Liver (tissue), 9 donors: ENCODE results near the gene GAB2. TPM values are rescaled to one million over a fixed set of nuclear protein-coding genes. Genes with fewer than 3 reads are reported as not detected.

Experiments used
- DNase-seq: peaks from one replicate; pipeline ENCODE4 v3.0.0-alpha.2; 2017; ENCODE audit warnings: low spot score
- H3K27ac ChIP-seq, 2 donors: one replicate each; pipeline ENCODE4 v1.7.0; 2013; ENCODE audit warnings: inconsistent platforms in 2 of 2, low read length in 2 of 2, control low read depth in 1 of 2, low read depth in 1 of 2, mild to moderate bottlenecking in 1 of 2
- H3K27me3 ChIP-seq, 4 donors: one replicate each; pipeline versions ENCODE4 v1.6.1 to v1.7.0; 2013; ENCODE audit warnings: low read length in 3 of 4, inconsistent platforms in 1 of 4, mild to moderate bottlenecking in 1 of 4, moderate library complexity in 1 of 4; ENCODE audit not compliant: control insufficient read depth in 4 of 4, insufficient read depth in 4 of 4
- H3K36me3 ChIP-seq, 4 donors: one replicate each; pipeline versions ENCODE4 v1.6.1 to v1.7.0; 2013; ENCODE audit warnings: low read length in 3 of 4, mild to moderate bottlenecking in 3 of 4, low read depth in 1 of 4, moderate library complexity in 1 of 4; ENCODE audit not compliant: control insufficient read depth in 4 of 4, insufficient read depth in 3 of 4
- H3K4me1 ChIP-seq, 4 donors: one replicate each; pipeline versions ENCODE4 v1.6.1 to v1.7.0; 2013; ENCODE audit warnings: low read length in 3 of 4, mild to moderate bottlenecking in 3 of 4, moderate library complexity in 1 of 4; ENCODE audit not compliant: control insufficient read depth in 4 of 4, insufficient read depth in 4 of 4
- H3K4me3 ChIP-seq, 3 donors: one replicate each; pipeline versions ENCODE4 v1.6.1 to v1.7.0; 2013; ENCODE audit warnings: low read length in 3 of 3, control low read depth in 1 of 3, low read depth in 1 of 3, mild to moderate bottlenecking in 1 of 3
- H3K9ac ChIP-seq, 2 donors: one replicate each; pipeline ENCODE4 v1.7.0; 2013; ENCODE audit warnings: low read length in 2 of 2, mild to moderate bottlenecking in 2 of 2, moderate library complexity in 2 of 2, control low read depth in 1 of 2, low read depth in 1 of 2
- H3K9me3 ChIP-seq, 4 donors: one replicate each; pipeline versions ENCODE4 v1.6.1 to v1.7.0; 2013; ENCODE audit warnings: low read length in 3 of 4; ENCODE audit not compliant: control insufficient read depth in 4 of 4
- EGR1 ChIP-seq, 2 donors: IDR thresholded peaks; 2 replicates each; pipeline ENCODE4 v1.6.1; 2016 to 2018; ENCODE audit warnings: antibody characterized with exemption in 2 of 2, low read depth in 2 of 2
- FOXA1 ChIP-seq: IDR thresholded peaks from 2 replicates; pipeline ENCODE4 v1.6.1; 2016; ENCODE audit warnings: antibody characterized with exemption
- FOXA2 ChIP-seq: IDR thresholded peaks from 2 replicates; pipeline ENCODE4 v1.6.1; 2016; ENCODE audit warnings: antibody characterized with exemption
- GABPA ChIP-seq, 2 donors: IDR thresholded peaks in 1 of 2; conservative IDR thresholded peaks in 1 of 2; 2 replicates each; pipeline ENCODE4 v1.6.1; 2016; ENCODE audit warnings: antibody characterized with exemption in 2 of 2, mild to moderate bottlenecking in 1 of 2, moderate library complexity in 1 of 2
- HNF4A ChIP-seq, 2 donors: conservative IDR thresholded peaks; 2 replicates each; pipeline ENCODE4 v1.6.1; 2016; ENCODE audit warnings: antibody characterized with exemption in 2 of 2, mild to moderate bottlenecking in 2 of 2
- HNF4G ChIP-seq: IDR thresholded peaks from 2 replicates; pipeline ENCODE4 v1.6.1; 2016; ENCODE audit warnings: antibody characterized with exemption
- JUND ChIP-seq, 2 donors: IDR thresholded peaks; 2 replicates each; pipeline ENCODE4 v1.6.1; 2016; ENCODE audit warnings: antibody characterized with exemption in 2 of 2
- NR2F2 ChIP-seq: IDR thresholded peaks from 2 replicates; pipeline ENCODE4 v1.6.1; 2016; ENCODE audit warnings: antibody characterized with exemption
- RAD21 ChIP-seq, 2 donors: IDR thresholded peaks; 2 replicates each; pipeline ENCODE4 v1.6.1; 2016; ENCODE audit warnings: antibody characterized with exemption in 2 of 2, mild to moderate bottlenecking in 2 of 2
- RXRA ChIP-seq, 2 donors: IDR thresholded peaks; 2 replicates each; pipeline ENCODE4 v1.6.1; 2017 to 2018; ENCODE audit warnings: antibody characterized with exemption in 2 of 2, mild to moderate bottlenecking in 1 of 2
- SP1 ChIP-seq: IDR thresholded peaks from 2 replicates; pipeline ENCODE4 v1.6.1; 2018; ENCODE audit warnings: antibody characterized with exemption, mild to moderate bottlenecking
- TAF1 ChIP-seq: conservative IDR thresholded peaks from 2 replicates; pipeline ENCODE4 v1.6.1; 2016; ENCODE audit warnings: antibody characterized with exemption, mild to moderate bottlenecking
- YY1 ChIP-seq: IDR thresholded peaks from 2 replicates; pipeline ENCODE4 v1.6.1; 2016; ENCODE audit warnings: antibody characterized with exemption, mild to moderate bottlenecking
- WGBS: extraction: QIAGEN DNeasy Blood & Tissue Kit; methylation state at CpG from one replicate; pipeline ENCODE4 v1.1.7; 2013; 5-methylcytosine and 5-hydroxymethylcytosine counted together
- polyA plus RNA-seq, 2 donors: library from polyadenylated mRNA; stranded (reverse) in 1 of 2; unstranded in 1 of 2; fragments of 200-250 nt in 1 of 2; fragments of >200 nt in 1 of 2; fragmentation: Nextera tagmentation in 1 of 2; extraction: Ambion mirVana in 1 of 2; gene quantifications; one replicate each; pipeline versions ENCODE4 v1.2.1 to v1.2.3, GENCODE V29; 2013 to 2015
- total RNA-seq, 2 donors: library from RNA; depleted of rRNA; stranded (reverse); fragments of >200 nt; gene quantifications; one replicate each; pipeline ENCODE4 v1.2.3, GENCODE V29; 2014
- TF ChIP-seq, protein P1 (sequence below): IDR thresholded peaks from 2 replicates; pipeline ENCODE4 v1.6.1; 2016; ENCODE audit warnings: antibody characterized with exemption
- TF ChIP-seq, protein P2 (sequence below): IDR thresholded peaks from 2 replicates; pipeline ENCODE4 v1.6.1; 2016; ENCODE audit warnings: antibody characterized with exemption
- TF ChIP-seq, protein P3 (sequence below): IDR thresholded peaks from 2 replicates; pipeline ENCODE4 v1.6.1; 2016; ENCODE audit warnings: antibody characterized with exemption, mild to moderate bottlenecking
- TF ChIP-seq, protein P4 (sequence below): fragments of 150-350 bp; IDR thresholded peaks from 2 replicates; pipeline ENCODE4 v1.5.1; 2017; ENCODE audit warnings: improper control_type of control experiment, low read depth, low read length; ENCODE audit not compliant: missing input control
- TF ChIP-seq, protein P5 (sequence below): IDR thresholded peaks from 2 replicates; pipeline ENCODE4 v1.6.1; 2016; ENCODE audit warnings: antibody characterized with exemption
- donor health status: healthy.
- donor health status: healthy.
- donor health status: healthy.
- donor health status: healthy.
- donor health status: healthy.

The GAB2 gene
- total and polyA plus RNA-seq, 4 donors, result 1.3 to 3.6 (median 2.5) TPM

DNA sequence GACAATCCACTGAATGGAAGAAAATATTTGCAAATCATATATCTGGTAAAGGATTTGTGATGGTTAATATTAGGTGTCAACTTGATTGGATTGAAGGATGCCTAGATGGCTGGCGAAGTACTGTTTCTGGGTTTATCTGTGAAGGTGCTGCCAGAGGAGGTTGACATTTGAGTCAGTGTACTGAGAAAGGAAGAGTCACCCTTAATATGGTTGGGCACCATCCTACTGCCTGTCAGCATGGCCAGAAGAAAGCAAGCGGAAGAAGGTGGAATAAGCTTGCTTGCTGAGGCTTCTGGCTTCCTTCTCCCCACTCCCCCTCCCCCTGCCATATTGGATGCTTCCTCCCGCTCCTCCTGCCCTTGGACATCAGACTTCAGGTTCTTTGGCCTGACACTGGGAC is 101.9 kb downstream of the GAB2 start:
- no peaks in the 10 kb centered on the region for H3K36me3 ChIP-seq
- H3K27me3 ChIP-seq, result no peaks in the 10 kb centered on the region
- H3K27ac ChIP-seq, result no peak overlapping the region
- DNase-seq, result no peak
- H3K9ac ChIP-seq, result no peak overlapping the region
- H3K4me1 ChIP-seq, result peaks cover 3 to 25% (median 20%) of the 10 kb centered on the region in 4 donors
- H3K9me3 ChIP-seq, result no peaks in the 10 kb centered on the region
- 96% methylated on average over 3 of the region's 3 CpGs for WGBS
- H3K4me3 ChIP-seq, result no peak overlapping the region
- no peak for TF ChIP-seq RXRA (IDR thresholded peaks at IDR 0.05)
- TF ChIP-seq TAF1, result no peak
- TF ChIP-seq, protein P1, sequence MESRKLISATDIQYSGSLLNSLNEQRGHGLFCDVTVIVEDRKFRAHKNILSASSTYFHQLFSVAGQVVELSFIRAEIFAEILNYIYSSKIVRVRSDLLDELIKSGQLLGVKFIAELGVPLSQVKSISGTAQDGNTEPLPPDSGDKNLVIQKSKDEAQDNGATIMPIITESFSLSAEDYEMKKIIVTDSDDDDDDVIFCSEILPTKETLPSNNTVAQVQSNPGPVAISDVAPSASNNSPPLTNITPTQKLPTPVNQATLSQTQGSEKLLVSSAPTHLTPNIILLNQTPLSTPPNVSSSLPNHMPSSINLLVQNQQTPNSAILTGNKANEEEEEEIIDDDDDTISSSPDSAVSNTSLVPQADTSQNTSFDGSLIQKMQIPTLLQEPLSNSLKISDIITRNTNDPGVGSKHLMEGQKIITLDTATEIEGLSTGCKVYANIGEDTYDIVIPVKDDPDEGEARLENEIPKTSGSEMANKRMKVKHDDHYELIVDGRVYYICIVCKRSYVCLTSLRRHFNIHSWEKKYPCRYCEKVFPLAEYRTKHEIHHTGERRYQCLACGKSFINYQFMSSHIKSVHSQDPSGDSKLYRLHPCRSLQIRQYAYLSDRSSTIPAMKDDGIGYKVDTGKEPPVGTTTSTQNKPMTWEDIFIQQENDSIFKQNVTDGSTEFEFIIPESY, result no peak
- TF ChIP-seq FOXA2, result no peak
- TF ChIP-seq, protein P2, sequence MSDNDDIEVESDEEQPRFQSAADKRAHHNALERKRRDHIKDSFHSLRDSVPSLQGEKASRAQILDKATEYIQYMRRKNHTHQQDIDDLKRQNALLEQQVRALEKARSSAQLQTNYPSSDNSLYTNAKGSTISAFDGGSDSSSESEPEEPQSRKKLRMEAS, result no peak
- no peak for TF ChIP-seq GABPA (IDR thresholded peaks at IDR 0.05 in 1 of 2, conservative IDR thresholded peaks at IDR 0.05 in 1 of 2)
- TF ChIP-seq, protein P3, sequence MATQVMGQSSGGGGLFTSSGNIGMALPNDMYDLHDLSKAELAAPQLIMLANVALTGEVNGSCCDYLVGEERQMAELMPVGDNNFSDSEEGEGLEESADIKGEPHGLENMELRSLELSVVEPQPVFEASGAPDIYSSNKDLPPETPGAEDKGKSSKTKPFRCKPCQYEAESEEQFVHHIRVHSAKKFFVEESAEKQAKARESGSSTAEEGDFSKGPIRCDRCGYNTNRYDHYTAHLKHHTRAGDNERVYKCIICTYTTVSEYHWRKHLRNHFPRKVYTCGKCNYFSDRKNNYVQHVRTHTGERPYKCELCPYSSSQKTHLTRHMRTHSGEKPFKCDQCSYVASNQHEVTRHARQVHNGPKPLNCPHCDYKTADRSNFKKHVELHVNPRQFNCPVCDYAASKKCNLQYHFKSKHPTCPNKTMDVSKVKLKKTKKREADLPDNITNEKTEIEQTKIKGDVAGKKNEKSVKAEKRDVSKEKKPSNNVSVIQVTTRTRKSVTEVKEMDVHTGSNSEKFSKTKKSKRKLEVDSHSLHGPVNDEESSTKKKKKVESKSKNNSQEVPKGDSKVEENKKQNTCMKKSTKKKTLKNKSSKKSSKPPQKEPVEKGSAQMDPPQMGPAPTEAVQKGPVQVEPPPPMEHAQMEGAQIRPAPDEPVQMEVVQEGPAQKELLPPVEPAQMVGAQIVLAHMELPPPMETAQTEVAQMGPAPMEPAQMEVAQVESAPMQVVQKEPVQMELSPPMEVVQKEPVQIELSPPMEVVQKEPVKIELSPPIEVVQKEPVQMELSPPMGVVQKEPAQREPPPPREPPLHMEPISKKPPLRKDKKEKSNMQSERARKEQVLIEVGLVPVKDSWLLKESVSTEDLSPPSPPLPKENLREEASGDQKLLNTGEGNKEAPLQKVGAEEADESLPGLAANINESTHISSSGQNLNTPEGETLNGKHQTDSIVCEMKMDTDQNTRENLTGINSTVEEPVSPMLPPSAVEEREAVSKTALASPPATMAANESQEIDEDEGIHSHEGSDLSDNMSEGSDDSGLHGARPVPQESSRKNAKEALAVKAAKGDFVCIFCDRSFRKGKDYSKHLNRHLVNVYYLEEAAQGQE, result no peak
- no peak for TF ChIP-seq FOXA1
- TF ChIP-seq, protein P4, sequence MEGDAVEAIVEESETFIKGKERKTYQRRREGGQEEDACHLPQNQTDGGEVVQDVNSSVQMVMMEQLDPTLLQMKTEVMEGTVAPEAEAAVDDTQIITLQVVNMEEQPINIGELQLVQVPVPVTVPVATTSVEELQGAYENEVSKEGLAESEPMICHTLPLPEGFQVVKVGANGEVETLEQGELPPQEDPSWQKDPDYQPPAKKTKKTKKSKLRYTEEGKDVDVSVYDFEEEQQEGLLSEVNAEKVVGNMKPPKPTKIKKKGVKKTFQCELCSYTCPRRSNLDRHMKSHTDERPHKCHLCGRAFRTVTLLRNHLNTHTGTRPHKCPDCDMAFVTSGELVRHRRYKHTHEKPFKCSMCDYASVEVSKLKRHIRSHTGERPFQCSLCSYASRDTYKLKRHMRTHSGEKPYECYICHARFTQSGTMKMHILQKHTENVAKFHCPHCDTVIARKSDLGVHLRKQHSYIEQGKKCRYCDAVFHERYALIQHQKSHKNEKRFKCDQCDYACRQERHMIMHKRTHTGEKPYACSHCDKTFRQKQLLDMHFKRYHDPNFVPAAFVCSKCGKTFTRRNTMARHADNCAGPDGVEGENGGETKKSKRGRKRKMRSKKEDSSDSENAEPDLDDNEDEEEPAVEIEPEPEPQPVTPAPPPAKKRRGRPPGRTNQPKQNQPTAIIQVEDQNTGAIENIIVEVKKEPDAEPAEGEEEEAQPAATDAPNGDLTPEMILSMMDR, result no peak
- TF ChIP-seq, protein P5, sequence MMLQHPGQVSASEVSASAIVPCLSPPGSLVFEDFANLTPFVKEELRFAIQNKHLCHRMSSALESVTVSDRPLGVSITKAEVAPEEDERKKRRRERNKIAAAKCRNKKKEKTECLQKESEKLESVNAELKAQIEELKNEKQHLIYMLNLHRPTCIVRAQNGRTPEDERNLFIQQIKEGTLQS, result no peak
- no peak for TF ChIP-seq SP1
- no peak for TF ChIP-seq HNF4G
- no peak for TF ChIP-seq RAD21 (IDR thresholded peaks at IDR 0.05)
- TF ChIP-seq YY1, result no peak
- TF ChIP-seq EGR1 (IDR thresholded peaks at IDR 0.05; ENCODE audit: low read depth in 2 of 2), result no peak
- TF ChIP-seq HNF4A (conservative IDR thresholded peaks at IDR 0.05), result no peak
- no peak for TF ChIP-seq NR2F2
- TF ChIP-seq JUND (IDR thresholded peaks at IDR 0.05), result no peak
